HG03457 (cell line): ENCODE data around the gene INPP5F.
"Not testable (repeated sequence)": the region's sequence is repeated elsewhere in the genome, so short reads cannot be mapped to it uniquely, and the experiment has no call there.

Source experiments
- ATAC-seq: cut with Tn5 transposase; IDR thresholded peaks from one replicate; pipeline ENCODE4 v1.9.1; 2021; ENCODE audit warnings: moderate number of reproducible peaks; ENCODE audit not compliant: unreplicated experiment

The INPP5F gene

GRCh38 chr10:119703903-119704508 is 21.8 kb upstream of the INPP5F start:
- ATAC-seq, result no peak

- ATAC-seq, result peak; percentile 40
Observed at GRCh38 chr10:119705434-119705831, 20.4 kb upstream of the INPP5F start.

DNA sequence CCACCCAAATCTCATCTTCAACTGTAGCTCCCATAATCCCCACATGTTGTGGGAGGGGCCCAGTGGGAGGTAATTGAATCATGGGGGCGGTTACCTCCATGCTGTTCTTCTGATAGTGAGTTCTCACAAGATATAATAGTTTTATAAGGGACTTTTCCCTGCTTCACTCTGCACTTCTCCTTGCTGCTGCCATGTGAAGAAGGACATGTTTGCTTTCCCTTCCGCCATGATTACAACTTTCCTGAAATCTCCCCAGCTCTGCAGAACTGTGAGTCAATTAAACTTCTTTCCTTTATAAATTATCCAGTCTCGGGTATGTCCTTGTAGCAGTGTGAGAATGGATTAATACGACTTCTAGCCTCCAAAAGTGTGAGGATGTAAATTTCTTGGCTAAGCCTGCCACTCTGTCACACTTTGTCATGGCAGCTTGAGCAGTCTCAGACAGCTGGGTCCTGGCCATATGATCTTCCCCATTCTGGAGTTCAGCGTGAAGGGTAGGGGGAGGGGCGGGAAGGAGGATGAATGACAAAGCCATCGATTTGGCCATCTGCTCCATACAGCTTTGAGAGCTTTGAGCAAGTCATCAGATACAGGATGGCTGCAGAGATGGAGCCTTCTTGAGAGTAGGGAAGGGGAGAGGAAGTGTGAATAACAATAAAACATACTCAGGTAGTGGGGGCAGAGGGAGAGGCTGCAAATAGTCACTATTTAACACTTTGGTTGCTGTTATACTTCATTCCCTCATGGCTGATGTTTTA is 19.1 kb upstream of the INPP5F start:
- ATAC-seq, result no peak

GRCh38 chr10:119707331-119707730 is 18.5 kb upstream of the INPP5F start:
- not testable (repeated sequence) for ATAC-seq

DNA sequence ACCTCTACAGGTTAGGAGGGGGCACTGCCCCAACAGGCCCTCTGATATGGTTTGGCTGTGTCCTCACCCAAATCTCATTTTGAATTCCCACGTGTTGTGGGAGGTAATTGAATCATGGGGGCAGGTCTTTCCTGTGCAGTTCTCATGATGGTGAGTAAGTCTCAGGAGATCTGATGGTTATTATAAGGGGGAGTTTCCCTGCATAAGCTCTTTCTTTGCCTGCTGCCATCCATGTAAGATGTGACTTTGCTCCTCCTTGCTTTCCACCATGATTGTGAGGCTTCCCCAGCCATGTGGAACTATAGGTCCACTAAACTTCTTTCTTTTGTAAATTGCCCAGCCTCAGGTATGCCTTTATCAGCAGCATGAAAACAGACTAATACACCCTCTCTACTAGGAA is 14.9 kb upstream of the INPP5F start:
- not testable (repeated sequence) for ATAC-seq

DNA sequence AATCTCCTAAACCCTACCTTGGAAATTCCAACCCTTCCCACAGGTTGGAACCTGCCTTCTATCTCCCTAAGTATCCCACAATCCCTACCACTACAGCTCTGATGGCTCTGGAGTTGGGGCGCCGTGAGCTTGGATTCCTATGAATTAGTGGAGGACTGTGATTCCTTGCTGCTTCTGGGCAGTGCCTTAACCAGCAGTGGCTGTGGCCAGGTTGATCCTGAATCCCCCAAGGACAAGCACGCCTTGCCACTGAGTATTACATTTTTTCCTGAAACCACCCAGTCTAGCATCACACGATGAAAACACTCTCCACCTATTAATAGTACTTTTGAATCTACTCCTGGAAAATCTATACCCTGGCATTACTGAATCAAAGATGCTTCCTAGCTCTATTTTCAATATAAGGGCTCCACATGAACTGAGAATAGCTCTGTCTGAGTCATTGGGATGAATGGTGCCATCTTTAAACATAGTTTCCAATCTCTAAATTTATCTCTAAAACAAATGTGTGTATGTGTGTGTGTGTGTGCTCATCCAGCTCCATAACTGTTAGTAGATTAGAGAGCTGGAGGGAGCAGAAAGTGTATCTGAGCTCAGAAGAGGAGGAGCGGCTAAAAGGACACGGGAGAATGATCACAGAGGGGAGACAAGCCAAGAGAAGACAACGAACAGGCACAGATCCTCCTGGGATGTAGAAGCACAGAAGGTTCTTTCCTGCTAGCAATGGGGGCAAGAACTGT is 11.9 kb upstream of the INPP5F start:
- no peak for ATAC-seq

DNA sequence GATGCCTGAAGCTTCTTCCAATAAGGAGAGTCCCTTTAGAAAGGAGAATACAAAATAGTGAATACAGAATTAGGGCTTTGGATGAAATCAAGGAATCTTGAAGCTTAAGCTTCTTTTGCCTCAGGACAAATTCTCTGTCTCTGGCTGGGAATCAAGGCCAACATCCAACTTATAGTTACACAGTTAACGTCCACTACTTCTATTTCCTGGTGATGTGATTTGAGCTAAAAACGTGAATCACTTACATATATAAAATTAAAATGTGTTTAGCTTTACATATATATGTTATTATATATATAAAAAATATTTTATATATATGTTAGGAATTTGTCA is 11.4 kb upstream of the INPP5F start:
- ATAC-seq, result no peak

- ATAC-seq, result no peak
Observed at GRCh38 chr10:119715628-119716505, 10.0 kb upstream of the INPP5F start.

GRCh38 chr10:119723161-119723560 is 2.7 kb upstream of the INPP5F start:
- no peak for ATAC-seq

DNA sequence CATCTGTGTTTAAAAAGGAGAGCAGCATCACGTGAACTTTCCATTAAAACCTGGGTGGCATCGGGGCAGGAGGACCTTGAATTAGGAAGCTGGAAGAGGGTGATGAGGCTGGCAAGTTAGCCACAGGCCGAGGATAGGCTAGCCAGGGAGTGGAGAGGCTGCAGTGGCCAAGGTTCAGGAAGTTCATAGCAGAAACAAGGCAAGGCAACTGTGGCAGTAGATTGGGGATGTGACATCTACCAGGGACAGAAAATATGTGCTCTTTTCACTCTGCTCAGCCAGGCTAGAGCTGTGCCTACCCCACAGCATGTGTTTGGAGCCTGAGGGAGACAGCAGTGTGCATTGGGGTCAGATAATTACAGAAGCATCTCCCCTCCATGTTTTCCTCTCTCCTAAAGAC is 2.2 kb upstream of the INPP5F start:
- no peak for ATAC-seq

DNA sequence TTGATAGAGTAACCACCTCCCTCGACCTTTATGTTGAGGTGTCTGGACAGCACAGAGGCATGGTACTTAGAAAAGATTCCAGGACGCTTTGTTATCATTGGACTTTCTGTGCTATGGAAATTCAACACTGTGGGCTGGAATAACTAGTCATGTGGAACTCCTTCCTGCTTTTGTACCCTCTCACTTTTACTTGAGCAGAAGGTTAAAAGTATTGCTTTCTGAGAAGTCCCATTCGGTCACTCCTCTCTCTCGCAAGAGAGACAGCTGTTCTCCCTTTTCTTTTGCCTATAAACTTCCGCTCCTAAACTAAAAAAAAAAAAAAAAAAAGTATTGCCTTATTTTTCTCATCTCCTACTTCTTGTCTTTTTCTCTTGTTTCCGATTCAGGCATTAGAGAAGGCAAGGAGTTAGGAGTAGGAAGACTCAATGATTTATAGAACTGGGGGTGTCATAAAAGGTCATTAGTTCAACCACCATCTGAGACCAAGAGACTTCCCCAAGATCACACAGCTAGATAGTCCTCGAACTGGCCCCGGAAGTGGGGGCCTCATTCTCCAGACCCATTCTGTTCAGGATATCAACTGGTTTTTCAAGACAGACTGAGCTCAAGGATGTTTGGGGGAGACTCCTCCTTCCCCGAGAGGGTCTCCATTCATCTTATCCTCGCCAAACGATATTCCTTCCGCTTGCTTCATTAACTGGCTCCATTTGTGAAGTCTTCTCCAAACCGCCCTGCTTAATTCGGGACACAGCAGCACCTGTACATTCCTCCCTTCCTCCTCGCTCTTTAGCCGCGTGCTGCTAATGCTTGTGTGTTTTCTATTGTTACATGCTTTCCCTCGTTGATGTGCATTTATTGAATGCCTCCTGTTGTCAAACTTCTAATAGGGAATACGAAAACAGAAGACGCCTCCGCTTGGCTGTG is 995 bp upstream of the INPP5F start:
- no peak for ATAC-seq

DNA sequence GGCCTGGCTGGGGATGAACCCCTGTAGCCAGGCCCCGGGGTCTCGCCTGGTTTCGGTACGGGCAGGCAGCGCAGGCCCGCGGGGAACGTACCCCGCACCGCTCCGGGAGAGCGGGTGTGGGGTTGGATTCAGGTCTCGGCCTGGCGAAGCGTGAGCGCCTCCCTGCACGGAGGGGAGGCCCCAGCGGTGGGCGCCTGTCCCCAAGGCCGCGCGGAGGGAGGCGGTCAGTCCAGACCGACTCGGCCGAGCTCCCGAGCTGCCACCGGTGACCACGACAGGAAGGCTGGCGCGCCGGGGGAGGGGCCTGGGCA is 378 bp upstream of the INPP5F start:
- ATAC-seq, result no peak

DNA sequence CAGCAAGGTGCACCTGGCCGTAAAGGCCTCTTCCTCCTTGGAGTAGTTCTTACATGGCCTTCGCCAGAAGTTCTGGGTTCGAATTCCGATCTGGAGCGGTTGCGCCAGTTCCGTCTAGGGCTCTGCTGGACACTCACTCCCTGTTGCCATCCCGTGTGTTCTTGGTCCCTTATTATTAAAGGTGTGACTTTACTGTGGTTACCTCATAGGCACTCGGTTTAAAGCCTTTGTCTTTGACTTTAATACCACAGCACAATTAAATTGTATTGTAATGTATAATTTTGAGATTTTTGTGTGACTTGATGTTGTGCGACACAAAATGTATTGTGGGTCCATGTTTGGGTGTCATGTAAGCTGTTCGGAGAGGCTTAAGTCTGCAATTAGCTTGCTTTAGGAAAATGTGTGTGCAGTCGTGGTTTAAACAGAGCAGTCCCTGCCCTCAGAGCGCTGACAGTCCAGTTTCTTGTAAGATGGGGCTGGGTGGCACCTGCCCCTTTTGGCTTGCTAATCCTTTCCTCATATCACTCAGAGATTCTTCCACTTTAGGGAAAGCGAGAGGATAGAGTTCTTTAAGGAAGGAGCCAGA is 919 bp downstream of the INPP5F start:
- no peak for ATAC-seq

DNA sequence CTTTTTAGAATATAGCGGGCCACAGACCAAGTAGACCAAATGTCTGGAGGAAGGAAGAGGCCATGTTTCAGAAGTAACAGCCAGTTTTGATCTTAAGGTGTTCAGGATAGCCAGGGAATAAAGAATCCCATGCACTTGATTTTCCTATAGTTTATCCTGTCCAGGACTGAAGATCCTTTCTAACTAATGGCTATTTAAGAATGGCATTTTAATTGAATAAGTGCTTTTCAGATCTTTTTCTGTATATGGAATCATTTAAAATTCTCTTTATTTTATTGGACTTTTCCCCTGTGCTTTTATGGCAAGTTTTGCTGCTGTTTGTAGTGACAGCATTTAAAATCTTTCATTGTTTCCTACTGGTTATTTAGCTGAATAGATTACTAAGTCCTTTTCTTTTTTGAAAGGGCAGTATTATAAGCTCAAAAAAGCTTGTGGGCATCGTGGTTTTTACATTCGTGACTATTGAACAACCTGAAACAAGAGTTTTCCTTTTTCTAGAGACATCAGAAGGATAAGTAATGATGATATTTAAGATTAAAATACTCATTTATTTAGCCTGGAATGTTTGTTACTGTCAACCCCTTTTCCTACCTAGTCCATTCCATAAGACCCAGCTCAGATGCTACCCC is 2.4 kb downstream of the INPP5F start:
- ATAC-seq, result no peak

GRCh38 chr10:119734396-119735332 is 8.8 kb downstream of the INPP5F start:
- ATAC-seq, result no peak

- no peak for ATAC-seq
Observed at GRCh38 chr10:119735451-119735850, 9.6 kb downstream of the INPP5F start.

- no peak for ATAC-seq
Observed at GRCh38 chr10:119736220-119736619, 10.4 kb downstream of the INPP5F start.

DNA sequence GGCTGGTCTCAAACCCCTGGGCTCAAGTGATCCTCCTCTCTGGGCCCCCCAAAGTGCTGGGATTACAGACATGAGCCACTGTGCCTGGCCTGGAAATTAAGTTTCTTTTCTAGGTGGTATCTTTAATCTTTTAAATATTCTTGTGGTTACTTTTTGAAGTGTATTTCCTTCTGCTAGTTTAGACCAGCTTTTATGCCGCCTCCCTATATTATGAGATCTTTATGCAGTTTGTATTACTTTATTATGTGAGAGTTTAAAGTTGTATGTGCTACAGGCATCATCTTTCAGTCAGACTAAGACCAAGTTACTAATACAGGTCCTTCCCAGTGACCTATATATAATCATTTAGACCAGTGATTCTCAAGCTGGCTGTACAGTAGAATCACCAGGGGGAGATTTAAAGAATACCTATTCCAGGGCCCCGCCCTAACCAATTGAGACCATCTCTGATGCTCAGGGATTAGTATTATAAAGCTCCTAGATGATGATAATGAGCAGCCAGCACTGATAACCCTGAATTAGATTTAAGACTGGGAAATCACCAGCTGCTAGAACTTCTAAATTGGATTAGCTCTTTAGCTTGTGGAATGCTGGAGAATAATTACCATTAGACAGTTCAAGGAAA is 11.3 kb downstream of the INPP5F start:
- no peak for ATAC-seq
